PC-3 (cell line): ENCODE results near the gene TENM4.

Experiments
- CTCF ChIP-seq: fragments of 300-600 bp; sonication (generic); conservative IDR thresholded peaks from 2 replicates; pipeline ENCODE4 v1.5.1; 2017; ENCODE audit warnings: antibody characterized with exemption, low read depth, mild to moderate bottlenecking, low read length
- EZH2 ChIP-seq: fragments of 300-600 bp; sonication (generic); IDR thresholded peaks from one replicate; pipeline ENCODE4 v1.6.1; 2017; ENCODE audit warnings: antibody characterized with exemption, mild to moderate bottlenecking, low read length; ENCODE audit not compliant: unreplicated experiment

- TF ChIP-seq CTCF (no peak), EZH2 (no peak)
Observed at GRCh38 chr11:79321263-79321662, 119.6 kb downstream of the TENM4 start.
